GM20000 (cell line): ENCODE data around the gene IRF2.

Experiments used
- DNase-seq: peaks from one replicate; pipeline ENCODE4 v3.0.0; 2012; ENCODE audit warnings: low spot score
- TF ChIP-seq, protein P1 (sequence below): IDR thresholded peaks from 2 replicates; pipeline ENCODE4 v1.5.1; 2012; ENCODE audit warnings: mild to moderate bottlenecking, control low read depth; ENCODE audit errors: extremely low read depth, missing control alignments

Gene IRF2

DNA sequence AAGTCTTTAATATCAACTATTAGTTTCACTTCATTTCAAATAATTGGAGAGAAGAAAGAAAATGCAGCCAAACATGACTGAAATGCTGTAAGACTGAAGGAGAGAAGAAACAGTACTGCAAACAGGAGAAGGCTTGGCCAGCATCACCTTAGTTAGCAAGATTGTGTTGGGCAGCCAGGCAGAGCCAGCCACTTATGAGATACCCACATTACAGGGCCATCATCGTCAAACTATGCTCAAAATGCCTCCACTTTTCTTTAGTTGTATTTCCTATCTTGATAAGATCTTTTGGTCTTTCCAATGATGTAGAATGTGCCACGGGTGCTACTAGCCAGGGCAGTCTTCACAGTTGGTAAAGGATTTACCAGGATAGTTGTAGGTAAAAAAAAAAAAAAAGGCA is 10.9 kb upstream of the IRF2 start:
- TF ChIP-seq, protein P1, sequence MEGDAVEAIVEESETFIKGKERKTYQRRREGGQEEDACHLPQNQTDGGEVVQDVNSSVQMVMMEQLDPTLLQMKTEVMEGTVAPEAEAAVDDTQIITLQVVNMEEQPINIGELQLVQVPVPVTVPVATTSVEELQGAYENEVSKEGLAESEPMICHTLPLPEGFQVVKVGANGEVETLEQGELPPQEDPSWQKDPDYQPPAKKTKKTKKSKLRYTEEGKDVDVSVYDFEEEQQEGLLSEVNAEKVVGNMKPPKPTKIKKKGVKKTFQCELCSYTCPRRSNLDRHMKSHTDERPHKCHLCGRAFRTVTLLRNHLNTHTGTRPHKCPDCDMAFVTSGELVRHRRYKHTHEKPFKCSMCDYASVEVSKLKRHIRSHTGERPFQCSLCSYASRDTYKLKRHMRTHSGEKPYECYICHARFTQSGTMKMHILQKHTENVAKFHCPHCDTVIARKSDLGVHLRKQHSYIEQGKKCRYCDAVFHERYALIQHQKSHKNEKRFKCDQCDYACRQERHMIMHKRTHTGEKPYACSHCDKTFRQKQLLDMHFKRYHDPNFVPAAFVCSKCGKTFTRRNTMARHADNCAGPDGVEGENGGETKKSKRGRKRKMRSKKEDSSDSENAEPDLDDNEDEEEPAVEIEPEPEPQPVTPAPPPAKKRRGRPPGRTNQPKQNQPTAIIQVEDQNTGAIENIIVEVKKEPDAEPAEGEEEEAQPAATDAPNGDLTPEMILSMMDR, result no peak

DNA sequence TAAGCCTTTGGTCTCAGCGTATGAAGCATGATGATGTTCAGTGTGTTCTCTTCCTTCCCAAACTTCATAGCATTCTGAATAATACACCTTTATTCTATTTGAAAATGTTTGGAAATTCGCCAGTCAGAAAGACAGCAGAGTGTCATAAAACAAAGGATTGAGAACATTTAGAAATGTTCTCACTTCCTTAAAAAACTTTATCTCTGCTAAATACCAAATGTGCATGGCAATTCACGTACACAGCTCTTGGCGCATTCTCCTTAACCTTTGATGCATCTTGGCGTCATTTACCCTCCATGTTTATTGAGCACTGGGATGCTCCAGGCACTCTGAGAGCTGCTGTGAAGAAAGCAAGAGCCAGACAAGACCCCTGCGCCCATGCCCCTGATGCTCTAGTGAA is 7.2 kb upstream of the IRF2 start:
- no peak for DNase-seq
- TF ChIP-seq, protein P1, result no peak

More for the DNA sequence above, 10.9 kb upstream of the IRF2 start:
- no peak for DNase-seq

- TF ChIP-seq, protein P1, result no peak
- no peak for DNase-seq
Observed at GRCh38 chr4:184479516-184479950, 5.2 kb upstream of the IRF2 start.

- DNase-seq, result no peak
- TF ChIP-seq, protein P1, result no peak
Observed at GRCh38 chr4:184477201-184477999, 3.0 kb upstream of the IRF2 start.

GRCh38 chr4:184476695-184477094 is 2.3 kb upstream of the IRF2 start:
- TF ChIP-seq, protein P1, result no peak
- DNase-seq, result no peak

DNA sequence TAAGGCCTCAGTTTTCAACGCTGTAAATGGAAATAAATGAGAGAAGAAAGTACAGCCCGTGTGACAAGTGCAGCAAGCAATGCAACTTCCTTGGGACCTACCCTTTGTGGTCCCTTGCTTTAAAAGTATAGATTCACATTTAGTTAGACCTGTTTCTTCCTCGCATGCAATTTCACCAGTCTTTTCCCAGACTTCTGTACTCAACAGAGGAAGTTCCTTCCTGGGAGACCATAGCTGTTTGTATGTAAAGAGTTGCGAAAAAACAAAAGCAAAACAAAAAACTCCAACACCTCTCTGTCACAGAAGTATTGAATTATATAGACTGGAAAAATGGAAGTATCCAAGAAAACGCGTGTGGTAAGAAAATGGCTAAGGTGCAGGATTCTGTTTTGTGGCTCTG is 1.1 kb upstream of the IRF2 start:
- no peak for DNase-seq
- TF ChIP-seq, protein P1, result no peak

DNA sequence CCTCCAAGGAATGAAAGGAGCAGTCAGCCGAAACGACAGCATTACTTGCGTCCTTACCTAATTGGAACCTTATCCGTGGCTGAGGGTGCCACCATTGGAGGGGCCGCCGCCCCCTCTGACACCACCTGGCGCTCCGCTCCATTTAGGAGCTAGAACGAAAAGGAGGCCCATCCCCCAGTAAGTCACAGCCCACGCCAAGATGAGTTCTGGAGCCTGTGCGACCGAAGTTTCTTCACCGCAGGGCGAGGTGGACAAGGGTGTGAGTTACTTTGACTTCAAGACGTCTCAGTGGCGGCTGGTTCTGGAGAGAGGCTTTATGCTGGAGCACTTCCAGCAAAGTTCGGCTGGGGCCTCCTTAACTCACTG is 729 bp upstream of the IRF2 start:
- peak; percentile 55 for DNase-seq
- TF ChIP-seq, protein P1, result no peak
